ENCODE data around the gene NRCAM.
A peak's percentile ranks its signal among the peaks of the same experiment; 100 is the strongest.

NRCAM gene

GRCh38 chr7:108460964-108461363 lies 4.7 kb upstream of the NRCAM start:
- H3K27me3 ChIP-seq (ENCODE audit: low read length), result no peaks in the 10 kb centered on the region
- H3K36me3 ChIP-seq (ENCODE audit: low read length), result no peaks in the 10 kb centered on the region
- no peak overlapping the region for H3K4me3 ChIP-seq (ENCODE audit: insufficient read depth, low read length, poor library complexity, severe bottlenecking)
- no peak for TF ChIP-seq EZH2phosphoT487 (conservative IDR thresholded peaks at IDR 0.05; ENCODE audit: low read length)
- TF ChIP-seq, protein P1, sequence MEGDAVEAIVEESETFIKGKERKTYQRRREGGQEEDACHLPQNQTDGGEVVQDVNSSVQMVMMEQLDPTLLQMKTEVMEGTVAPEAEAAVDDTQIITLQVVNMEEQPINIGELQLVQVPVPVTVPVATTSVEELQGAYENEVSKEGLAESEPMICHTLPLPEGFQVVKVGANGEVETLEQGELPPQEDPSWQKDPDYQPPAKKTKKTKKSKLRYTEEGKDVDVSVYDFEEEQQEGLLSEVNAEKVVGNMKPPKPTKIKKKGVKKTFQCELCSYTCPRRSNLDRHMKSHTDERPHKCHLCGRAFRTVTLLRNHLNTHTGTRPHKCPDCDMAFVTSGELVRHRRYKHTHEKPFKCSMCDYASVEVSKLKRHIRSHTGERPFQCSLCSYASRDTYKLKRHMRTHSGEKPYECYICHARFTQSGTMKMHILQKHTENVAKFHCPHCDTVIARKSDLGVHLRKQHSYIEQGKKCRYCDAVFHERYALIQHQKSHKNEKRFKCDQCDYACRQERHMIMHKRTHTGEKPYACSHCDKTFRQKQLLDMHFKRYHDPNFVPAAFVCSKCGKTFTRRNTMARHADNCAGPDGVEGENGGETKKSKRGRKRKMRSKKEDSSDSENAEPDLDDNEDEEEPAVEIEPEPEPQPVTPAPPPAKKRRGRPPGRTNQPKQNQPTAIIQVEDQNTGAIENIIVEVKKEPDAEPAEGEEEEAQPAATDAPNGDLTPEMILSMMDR (IDR thresholded peaks at IDR 0.05; ENCODE audit: insufficient read depth, low read length, poor library complexity, severe bottlenecking), result no peak
- H3K27ac ChIP-seq (ENCODE audit: low read depth, low read length), result no peak overlapping the region
- no peaks in the 10 kb centered on the region; the same call in 1 of the 2 replicates for H4K20me1 ChIP-seq (ENCODE audit: low read depth, low read length)
- no peaks in the 10 kb centered on the region; the same call in 1 of the 2 replicates for H3F3A ChIP-seq (ENCODE audit: insufficient read depth)
- H3K9me2 ChIP-seq (replicated peaks; ENCODE audit: insufficient read depth, low read length), result no peaks in the 10 kb centered on the region
- H3K9me3 ChIP-seq (ENCODE audit: insufficient read depth, low read length), result no peaks in the 10 kb centered on the region
- H3K9ac ChIP-seq (ENCODE audit: low read length), result no peak overlapping the region
- no peaks in the 10 kb centered on the region for H3K79me2 ChIP-seq (ENCODE audit: insufficient read depth, low read length)
- H2AFZ ChIP-seq (ENCODE audit: low read depth, low read length, severe bottlenecking), result no peak overlapping the region
- H3K4me2 ChIP-seq (ENCODE audit: low read depth, low read length, poor library complexity, severe bottlenecking), result no peak overlapping the region

- Histone ChIP-seq H3K4me3 (ENCODE audit: insufficient read depth, low read length, poor library complexity, severe bottlenecking) (no peak overlapping the region), H3F3A (ENCODE audit: insufficient read depth) (no peaks in the 10 kb centered on the region), H3K9me2 (replicated peaks; ENCODE audit: insufficient read depth, low read length) (no peaks in the 10 kb centered on the region), H3K9ac (ENCODE audit: low read length) (no peak overlapping the region), H3K9me3 (ENCODE audit: insufficient read depth, low read length) (no peaks in the 10 kb centered on the region), H3K4me2 (ENCODE audit: low read depth, low read length, poor library complexity, severe bottlenecking) (no peak overlapping the region), H3K27me3 (ENCODE audit: low read length) (no peaks in the 10 kb centered on the region), H3K36me3 (ENCODE audit: low read length) (no peaks in the 10 kb centered on the region), H3K79me2 (ENCODE audit: insufficient read depth, low read length) (no peaks in the 10 kb centered on the region), H4K20me1 (ENCODE audit: low read depth, low read length) (no peaks in the 10 kb centered on the region), H2AFZ (ENCODE audit: low read depth, low read length, severe bottlenecking) (no peak overlapping the region), H3K27ac (ENCODE audit: low read depth, low read length) (no peak overlapping the region)
- TF ChIP-seq, protein P1 (IDR thresholded peaks at IDR 0.05; ENCODE audit: insufficient read depth, low read length, poor library complexity, severe bottlenecking), result peak; percentile 55
- TF ChIP-seq EZH2phosphoT487 (conservative IDR thresholded peaks at IDR 0.05; ENCODE audit: low read length), result no peak
Measured at GRCh38 chr7:108459922-108460551, 3.8 kb upstream of the NRCAM start.

DNA sequence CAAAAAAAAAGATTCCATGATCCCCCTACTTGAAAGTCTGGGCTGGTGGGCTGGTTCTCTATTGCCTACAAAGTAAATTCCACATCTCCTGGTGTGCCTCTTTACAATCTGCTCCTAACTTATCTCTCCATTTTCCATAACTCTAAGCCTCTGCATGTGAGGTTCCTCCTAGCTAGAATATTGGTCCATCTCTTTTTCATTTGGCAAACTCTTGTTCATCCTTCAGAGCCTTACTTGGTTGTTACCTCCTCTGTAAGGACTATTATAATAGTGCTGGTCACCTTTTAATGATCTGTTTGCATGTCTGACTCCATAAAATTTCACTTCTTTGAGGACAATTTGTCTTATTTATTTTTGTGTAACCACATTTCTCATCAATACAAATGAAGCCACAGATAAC lies 1.6 kb upstream of the NRCAM start:
- H3K27ac ChIP-seq (ENCODE audit: low read depth, low read length), result no peak overlapping the region
- no peak overlapping the region for H3K4me3 ChIP-seq (ENCODE audit: insufficient read depth, low read length, poor library complexity, severe bottlenecking)
- H3K9me2 ChIP-seq (replicated peaks; ENCODE audit: insufficient read depth, low read length), result no peaks in the 10 kb centered on the region
- H3K4me2 ChIP-seq (ENCODE audit: low read depth, low read length, poor library complexity, severe bottlenecking), result no peak overlapping the region
- no peak overlapping the region for H3K9ac ChIP-seq (ENCODE audit: low read length)
- H3F3A ChIP-seq (ENCODE audit: insufficient read depth), result no peaks in the 10 kb centered on the region
- H3K79me2 ChIP-seq (ENCODE audit: insufficient read depth, low read length), result no peaks in the 10 kb centered on the region
- H4K20me1 ChIP-seq (ENCODE audit: low read depth, low read length), result no peaks in the 10 kb centered on the region
- H2AFZ ChIP-seq (ENCODE audit: low read depth, low read length, severe bottlenecking), result no peak overlapping the region
- no peak for TF ChIP-seq EZH2phosphoT487 (conservative IDR thresholded peaks at IDR 0.05; ENCODE audit: low read length)
- TF ChIP-seq, protein P1 (IDR thresholded peaks at IDR 0.05; ENCODE audit: insufficient read depth, low read length, poor library complexity, severe bottlenecking), result no peak
- H3K27me3 ChIP-seq (ENCODE audit: low read length), result no peaks in the 10 kb centered on the region
- no peaks in the 10 kb centered on the region for H3K9me3 ChIP-seq (ENCODE audit: insufficient read depth, low read length)
- H3K36me3 ChIP-seq (ENCODE audit: low read length), result no peaks in the 10 kb centered on the region

Data from SU-DHL-6 (cell line).